Right atrium auricular region (tissue), 2 donors: ENCODE results near the gene SLC12A4. TPM values are rescaled to one million over a fixed set of nuclear protein-coding genes. Genes with fewer than 3 reads are reported as not detected.
A peak's percentile ranks its signal among the peaks of the same experiment; 100 is the strongest.
"Not testable (repeated sequence)": the region's sequence is repeated elsewhere in the genome, so short reads cannot be mapped to it uniquely, and the experiment has no call there.

Experiments used
- DNase-seq: peaks from one replicate; pipeline ENCODE4 v3.0.0-alpha.2; 2019; ENCODE audit warnings: low spot score
- H3K27ac ChIP-seq, 2 donors: fragments of 200-600 bp; sonication (generic); 1 replicate in 1 of 2; 2 replicates in 1 of 2; pipeline ENCODE4 v1.5.1; 2016 to 2019
- H3K27me3 ChIP-seq, 2 donors: fragments of 200-600 bp; sonication (generic); one replicate each; pipeline versions ENCODE4 v1.5.1 to v1.6.0; 2017 to 2019
- H3K36me3 ChIP-seq: fragments of 200-600 bp; sonication (generic); one replicate; pipeline ENCODE4 v1.5.1; 2016
- H3K4me1 ChIP-seq, 2 donors: fragments of 200-600 bp; sonication (generic); one replicate each; pipeline versions ENCODE4 v1.5.1 to v1.6.0; 2017 to 2019
- H3K4me3 ChIP-seq, 2 donors: fragments of 200-600 bp; sonication (generic); 1 replicate in 1 of 2; 2 replicates in 1 of 2; pipeline ENCODE4 v1.5.1; 2017 to 2019; ENCODE audit warnings: mild to moderate bottlenecking in 1 of 2, moderate library complexity in 1 of 2
- H3K9me3 ChIP-seq, 2 donors: fragments of 200-600 bp; sonication (generic); one replicate each; pipeline ENCODE4 v1.5.1; 2019
- total RNA-seq, 2 donors: library from RNA; depleted of rRNA; stranded (reverse); fragments of >200 nt; gene quantifications; one replicate each; pipeline ENCODE4 v1.1.0, GENCODE V29; 2016
- TF ChIP-seq, protein P1 (sequence below), 2 donors: fragments of 200-600 bp; sonication (generic); IDR thresholded peaks; one replicate each; pipeline ENCODE4 v1.5.1; 2019; ENCODE audit warnings: antibody characterized with exemption in 2 of 2

SLC12A4 gene
- total RNA-seq, 2 donors from 2014 or later = 39.5 to 85.9 TPM

GRCh38 chr16:67917140-67917851 lies 51.1 kb downstream of the SLC12A4 start:
- no peak overlapping the region for H3K4me3 ChIP-seq
- H3K9me3 ChIP-seq = no peaks in the 10 kb centered on the region
- peaks cover 2% of the 10 kb centered on the region for H3K36me3 ChIP-seq
- TF ChIP-seq, protein P1, sequence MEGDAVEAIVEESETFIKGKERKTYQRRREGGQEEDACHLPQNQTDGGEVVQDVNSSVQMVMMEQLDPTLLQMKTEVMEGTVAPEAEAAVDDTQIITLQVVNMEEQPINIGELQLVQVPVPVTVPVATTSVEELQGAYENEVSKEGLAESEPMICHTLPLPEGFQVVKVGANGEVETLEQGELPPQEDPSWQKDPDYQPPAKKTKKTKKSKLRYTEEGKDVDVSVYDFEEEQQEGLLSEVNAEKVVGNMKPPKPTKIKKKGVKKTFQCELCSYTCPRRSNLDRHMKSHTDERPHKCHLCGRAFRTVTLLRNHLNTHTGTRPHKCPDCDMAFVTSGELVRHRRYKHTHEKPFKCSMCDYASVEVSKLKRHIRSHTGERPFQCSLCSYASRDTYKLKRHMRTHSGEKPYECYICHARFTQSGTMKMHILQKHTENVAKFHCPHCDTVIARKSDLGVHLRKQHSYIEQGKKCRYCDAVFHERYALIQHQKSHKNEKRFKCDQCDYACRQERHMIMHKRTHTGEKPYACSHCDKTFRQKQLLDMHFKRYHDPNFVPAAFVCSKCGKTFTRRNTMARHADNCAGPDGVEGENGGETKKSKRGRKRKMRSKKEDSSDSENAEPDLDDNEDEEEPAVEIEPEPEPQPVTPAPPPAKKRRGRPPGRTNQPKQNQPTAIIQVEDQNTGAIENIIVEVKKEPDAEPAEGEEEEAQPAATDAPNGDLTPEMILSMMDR (IDR thresholded peaks at IDR 0.05) = no peak
- peak overlapping the region; percentile 77 to 94 for H3K27ac ChIP-seq
- no peak for DNase-seq
- H3K4me1 ChIP-seq = peaks cover 0 to 62% of the 10 kb centered on the region in 2 donors
- H3K27me3 ChIP-seq = no peaks in the 10 kb centered on the region

DNA sequence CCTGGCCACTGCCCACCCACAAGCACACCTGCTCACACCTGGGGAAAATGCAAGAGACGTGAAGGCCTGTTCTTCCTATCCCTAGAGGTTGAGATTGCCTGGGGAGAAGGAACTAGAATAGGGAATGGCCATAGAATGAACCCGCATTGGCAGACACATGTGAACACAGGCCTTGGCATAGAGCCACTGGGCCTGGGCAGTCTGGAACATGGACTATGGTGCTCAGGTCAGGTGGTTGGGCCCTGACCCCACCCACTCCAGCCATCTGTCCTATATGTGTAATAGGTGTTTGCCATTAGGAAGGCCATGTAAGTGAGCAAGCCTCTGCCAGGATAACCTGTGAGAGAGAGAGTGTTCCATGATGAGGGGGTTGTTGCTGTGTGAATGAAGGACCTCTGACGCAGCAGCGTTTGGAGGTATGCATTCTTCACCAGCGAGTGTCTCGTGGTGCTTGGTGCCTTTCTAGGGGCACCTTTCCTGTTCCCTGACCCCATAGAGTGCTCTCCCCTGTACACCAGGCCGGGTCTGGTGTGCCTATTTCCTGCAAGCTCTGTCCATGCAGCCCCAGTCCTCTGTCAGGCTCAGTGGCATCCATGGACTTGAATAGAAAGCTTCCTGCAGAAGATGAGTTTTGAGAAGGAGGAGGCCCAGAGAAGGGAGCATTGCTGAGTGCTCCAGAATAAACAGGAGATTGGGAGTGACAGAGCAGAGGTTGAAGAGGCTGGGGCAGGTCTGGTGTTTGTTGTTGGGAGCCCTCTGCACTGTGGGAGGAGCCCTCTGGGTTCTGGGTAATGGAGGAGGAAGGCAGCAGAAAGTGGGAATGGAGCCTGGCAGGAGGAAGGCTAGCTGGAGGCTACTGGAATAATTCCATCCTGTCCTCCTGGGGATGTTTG lies 52.4 kb downstream of the SLC12A4 start:
- Histone ChIP-seq H3K4me1 (peaks cover 0 to 49% of the 10 kb centered on the region in 2 donors), H3K36me3 (peaks cover 14% of the 10 kb centered on the region), H3K4me3 (no peak overlapping the region), H3K27ac (peak overlapping the region in 1 of 2 donors; percentile 94), H3K27me3 (no peaks in the 10 kb centered on the region), H3K9me3 (no peaks in the 10 kb centered on the region)
- TF ChIP-seq, protein P1 (IDR thresholded peaks at IDR 0.05) = no peak
- no peak for DNase-seq

DNA sequence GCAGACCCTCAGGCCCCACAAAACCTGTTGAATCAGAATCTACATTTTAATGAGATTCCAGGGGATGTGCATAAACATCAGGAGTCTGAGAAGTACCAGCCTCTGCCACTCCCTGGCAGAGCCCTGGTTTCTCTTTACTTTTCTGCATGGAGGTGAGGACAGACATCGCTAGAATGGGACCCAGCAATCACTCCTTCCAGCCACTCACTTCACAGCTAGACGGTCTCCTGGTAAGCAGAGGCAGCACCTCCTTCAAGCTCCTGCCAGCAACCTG lies 53.0 kb downstream of the SLC12A4 start:
- H3K9me3 ChIP-seq, H3K4me3 ChIP-seq, H3K27me3 ChIP-seq, H3K27ac ChIP-seq, DNase-seq: not testable (repeated sequence)
- peaks cover 15% of the 10 kb centered on the region for H3K36me3 ChIP-seq
- peaks cover 0 to 48% of the 10 kb centered on the region in 2 donors for H3K4me1 ChIP-seq

DNA sequence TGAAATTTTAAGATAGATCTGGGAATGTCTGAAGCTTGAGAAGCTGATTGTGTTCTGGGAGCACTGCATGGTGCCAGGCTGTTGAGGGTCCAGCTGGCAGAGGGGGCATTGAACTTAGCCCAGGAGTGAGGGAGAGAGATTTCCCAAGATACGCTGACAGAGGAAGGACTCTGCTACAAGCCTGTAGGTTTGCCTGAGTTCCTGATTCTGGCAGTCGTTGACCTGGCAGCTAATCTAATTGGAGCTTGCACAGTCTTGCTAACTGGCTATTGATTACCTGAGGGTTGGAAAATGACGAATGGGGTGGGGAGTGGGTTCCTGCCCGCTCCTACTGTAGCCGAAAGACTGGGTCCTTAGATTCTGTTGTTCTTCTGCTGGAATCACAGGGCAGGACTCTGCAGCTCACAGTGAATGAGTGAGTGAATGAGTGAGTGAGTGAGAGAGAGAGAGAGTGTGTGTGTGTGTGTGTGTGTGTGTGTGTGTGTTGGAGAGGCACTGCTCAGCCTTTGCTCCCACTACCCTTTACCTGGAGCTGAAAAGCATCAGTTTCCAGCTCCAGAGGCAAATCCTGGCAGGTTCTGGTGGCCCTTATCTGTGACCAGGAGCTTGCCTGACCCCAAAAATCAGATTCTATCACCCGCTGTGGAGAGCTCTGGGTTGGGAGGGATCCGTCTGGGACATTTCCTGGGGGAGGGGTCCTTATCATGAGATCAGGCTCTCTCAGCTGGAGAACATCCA lies 53.5 kb downstream of the SLC12A4 start:
- TF ChIP-seq, protein P1 (IDR thresholded peaks at IDR 0.05) = no peak
- Histone ChIP-seq H3K27me3 (no peaks in the 10 kb centered on the region), H3K4me3 (no peak overlapping the region), H3K4me1 (peaks cover 0 to 44% of the 10 kb centered on the region in 2 donors), H3K27ac (no peak overlapping the region), H3K9me3 (no peaks in the 10 kb centered on the region), H3K36me3 (peaks cover 20% of the 10 kb centered on the region)
- DNase-seq = no peak

DNA sequence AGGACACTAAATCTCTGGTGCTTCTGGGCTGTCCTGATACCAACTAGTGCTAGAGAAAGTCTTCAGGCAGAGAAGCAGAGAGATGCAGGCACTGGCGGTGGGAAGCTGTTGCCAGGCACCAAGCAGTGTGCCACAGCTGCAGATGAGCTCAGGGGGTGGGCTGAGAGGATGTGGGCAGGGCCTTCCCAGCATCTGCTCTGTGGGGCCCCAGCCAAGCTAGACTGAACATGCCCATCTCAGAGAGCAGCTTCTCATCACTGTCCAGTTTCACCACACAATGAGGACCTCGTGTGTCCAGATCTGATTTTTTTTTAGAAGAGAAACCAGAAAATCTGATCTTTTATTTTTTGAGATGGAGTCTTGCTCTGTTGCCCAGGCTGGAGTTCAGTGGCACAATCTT lies 58.3 kb downstream of the SLC12A4 start:
- TF ChIP-seq, protein P1 (IDR thresholded peaks at IDR 0.05) = no peak
- Histone ChIP-seq H3K36me3 (peaks cover 34% of the 10 kb centered on the region), H3K27ac (no peak overlapping the region), H3K9me3 (no peaks in the 10 kb centered on the region), H3K27me3 (no peaks in the 10 kb centered on the region), H3K4me1 (no peaks in the 10 kb centered on the region), H3K4me3 (no peak overlapping the region)
- no peak for DNase-seq
